ENCODE data around the gene E2F1. TPM values are rescaled to one million over a fixed set of nuclear protein-coding genes. Genes with fewer than 3 reads are reported as not detected.
"Not testable (repeated sequence)": the region's sequence is repeated elsewhere in the genome, so short reads cannot be mapped to it uniquely, and the experiment has no call there.

The E2F1 gene
- total RNA-seq, 1 donor from 2014 or later: 77.5 TPM

DNA sequence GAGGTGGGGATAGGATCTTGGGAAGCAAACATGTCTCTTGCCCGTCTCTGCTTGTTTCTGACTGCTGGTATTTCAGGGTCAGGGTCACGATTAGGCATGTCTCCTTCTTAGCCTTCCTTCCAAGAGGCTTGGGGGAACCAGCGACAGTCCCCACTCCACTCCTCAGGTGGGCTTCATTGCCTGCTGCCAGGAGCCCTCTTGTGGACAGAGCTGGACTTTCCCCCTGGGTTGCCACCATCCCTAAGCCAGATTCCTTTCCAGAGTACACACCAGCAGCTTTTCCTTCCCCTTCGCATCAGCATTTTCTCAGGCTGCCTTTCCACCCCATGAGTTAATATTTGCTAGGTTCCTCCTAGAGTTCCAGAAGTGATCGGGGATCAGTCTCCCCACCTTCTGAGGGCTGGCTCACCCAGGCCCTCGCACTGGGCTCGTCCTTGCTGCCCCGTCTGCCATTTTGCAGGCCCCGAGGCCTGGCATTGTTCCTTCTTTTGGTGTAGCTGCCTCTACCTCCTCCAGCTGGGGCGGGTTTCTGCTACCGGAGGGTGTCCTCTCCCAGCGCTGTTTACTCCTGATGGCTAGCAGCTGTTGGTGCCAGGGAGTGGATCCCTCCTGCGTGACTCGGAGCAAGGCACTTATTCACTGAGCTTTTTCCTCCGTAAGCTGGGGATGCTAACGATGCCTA lies 32.8 kb downstream of the E2F1 start:
- no peaks in the 10 kb centered on the region for H3K9me3 Mint-ChIP-seq
- no peak overlapping the region for H3K27ac Mint-ChIP-seq
- H3K27me3 Mint-ChIP-seq (ENCODE audit: insufficient read depth): no peaks in the 10 kb centered on the region
- no peak for DNase-seq (ENCODE audit: low spot score)
- H3K36me3 Mint-ChIP-seq (ENCODE audit: low read depth): no peaks in the 10 kb centered on the region
- H3K4me3 Mint-ChIP-seq: no peak overlapping the region
- intact Hi-C loops (cut with micrococcal nuclease): no loop called here
- peaks cover 15% of the 10 kb centered on the region for H3K4me1 Mint-ChIP-seq (ENCODE audit: low read depth)

DNA sequence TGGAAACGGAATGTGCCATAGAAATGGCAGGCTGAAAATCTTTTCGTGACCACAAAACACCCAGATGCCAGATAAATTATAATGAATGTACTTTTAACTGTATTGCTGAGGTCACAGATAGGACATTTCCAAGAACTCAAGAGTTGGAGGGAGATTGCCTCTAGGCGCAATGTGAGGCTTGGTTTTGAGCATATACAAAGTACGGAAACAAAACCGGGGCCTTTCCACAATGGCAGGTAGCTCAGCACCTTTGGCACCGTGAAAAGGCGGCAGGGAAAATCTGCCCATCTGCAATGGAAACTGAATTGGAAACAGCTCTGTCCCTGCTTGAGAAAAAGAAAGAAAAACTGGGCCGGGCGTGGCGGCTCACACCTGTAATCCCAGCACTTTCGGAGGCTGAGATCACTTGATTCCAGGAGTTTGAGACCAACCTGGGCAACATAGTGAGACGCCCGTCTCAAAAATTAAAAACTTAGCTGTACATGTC lies 34.6 kb downstream of the E2F1 start:
- no peaks in the 10 kb centered on the region for H3K9me3 Mint-ChIP-seq
- intact Hi-C loops (cut with micrococcal nuclease): loop anchor here (1.0 kb wide), 1 partner anchor 12 kb away; no protein-coding TSS in a partner anchor
- no peaks in the 10 kb centered on the region for H3K36me3 Mint-ChIP-seq (ENCODE audit: low read depth)
- DNase-seq (ENCODE audit: low spot score): no peak
- no peak overlapping the region for H3K27ac Mint-ChIP-seq
- peaks cover 22% of the 10 kb centered on the region for H3K4me1 Mint-ChIP-seq (ENCODE audit: low read depth)
- H3K27me3 Mint-ChIP-seq (ENCODE audit: insufficient read depth): no peaks in the 10 kb centered on the region
- H3K4me3 Mint-ChIP-seq: no peak overlapping the region

DNA sequence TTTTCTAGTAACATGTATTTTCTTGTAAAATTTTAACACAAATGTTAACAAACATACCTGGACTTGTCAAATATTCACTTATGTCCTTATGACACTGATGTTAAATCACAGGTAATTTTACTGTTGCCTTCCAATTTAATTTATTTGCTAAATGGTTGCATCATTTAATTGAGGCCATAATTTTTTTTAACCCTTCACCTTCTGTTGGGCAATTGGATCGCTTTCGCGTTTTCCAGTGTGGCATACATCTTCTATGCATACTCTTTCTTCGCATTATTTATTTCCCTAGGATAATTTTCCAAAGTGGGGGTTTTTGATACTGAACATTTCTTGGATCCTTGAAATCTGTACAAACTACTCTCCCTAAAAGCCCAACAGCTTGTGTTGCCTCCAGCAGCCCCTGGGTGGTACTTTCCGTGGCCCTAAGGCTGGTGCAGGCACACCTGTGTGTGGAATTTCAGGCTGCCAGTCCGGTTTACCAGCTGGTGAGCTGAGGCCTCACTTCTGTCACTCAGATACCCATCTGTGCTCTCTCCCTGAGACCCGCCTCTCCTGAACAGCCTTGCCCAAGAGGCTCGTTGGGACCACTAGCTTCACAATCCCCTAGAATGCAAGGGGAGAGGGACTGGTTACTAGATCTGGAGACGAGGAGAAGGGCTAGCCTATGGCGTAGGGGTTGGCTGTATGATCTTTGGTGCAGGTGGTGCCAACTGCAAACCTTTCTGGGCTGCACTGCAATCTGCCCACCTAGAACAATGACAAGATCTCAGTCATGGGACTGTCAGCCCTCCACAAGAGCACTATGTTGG lies 35.2 kb downstream of the E2F1 start:
- no peak overlapping the region for H3K4me3 Mint-ChIP-seq
- no peak for DNase-seq (ENCODE audit: low spot score)
- H3K36me3 Mint-ChIP-seq (ENCODE audit: low read depth): no peaks in the 10 kb centered on the region
- H3K27ac Mint-ChIP-seq: no peak overlapping the region
- H3K27me3 Mint-ChIP-seq (ENCODE audit: insufficient read depth): no peaks in the 10 kb centered on the region
- H3K4me1 Mint-ChIP-seq (ENCODE audit: low read depth): peaks cover 22% of the 10 kb centered on the region
- no peaks in the 10 kb centered on the region for H3K9me3 Mint-ChIP-seq
- intact Hi-C loops (cut with micrococcal nuclease): no loop called here

DNA sequence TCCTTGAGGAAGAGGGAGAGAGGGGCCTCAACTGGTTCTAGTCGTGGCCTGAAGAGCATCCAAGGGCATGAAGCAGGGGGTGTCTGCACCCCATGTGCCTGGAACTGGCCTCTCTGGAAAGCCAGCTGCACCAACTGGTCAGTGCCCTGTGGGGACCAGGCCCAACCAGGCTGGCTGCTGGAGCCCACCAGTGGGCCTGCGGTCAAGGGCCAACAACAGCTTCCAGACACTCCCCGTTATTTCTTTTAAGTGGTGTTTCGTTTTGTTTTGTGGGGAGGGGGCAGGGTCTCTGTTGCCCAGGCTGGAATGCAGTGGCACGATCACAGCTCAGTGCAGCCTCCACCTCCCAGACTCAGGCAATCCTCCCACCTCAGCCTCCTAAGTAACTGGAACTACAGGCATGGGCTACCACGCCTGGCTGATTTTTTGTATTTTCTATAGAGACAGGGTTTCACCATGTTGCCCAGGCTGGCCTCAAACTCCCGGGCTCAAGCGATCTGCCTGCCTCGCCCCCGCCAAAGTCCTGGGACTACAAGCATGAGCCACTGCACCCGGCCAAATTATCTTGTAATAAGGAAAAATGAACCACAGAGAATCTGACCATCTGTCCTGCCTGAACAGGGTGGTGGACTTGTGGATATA lies 36.0 kb downstream of the E2F1 start:
- Mint-ChIP-seq H3K27me3 (ENCODE audit: insufficient read depth) (no peaks in the 10 kb centered on the region), H3K9me3 (no peaks in the 10 kb centered on the region), H3K27ac (no peak overlapping the region), H3K4me3 (no peak overlapping the region), H3K36me3 (ENCODE audit: low read depth) (peaks cover 4% of the 10 kb centered on the region), H3K4me1 (ENCODE audit: low read depth) (peaks cover 22% of the 10 kb centered on the region)
- DNase-seq (ENCODE audit: low spot score): no peak
- intact Hi-C loops (cut with micrococcal nuclease): no loop called here

DNA sequence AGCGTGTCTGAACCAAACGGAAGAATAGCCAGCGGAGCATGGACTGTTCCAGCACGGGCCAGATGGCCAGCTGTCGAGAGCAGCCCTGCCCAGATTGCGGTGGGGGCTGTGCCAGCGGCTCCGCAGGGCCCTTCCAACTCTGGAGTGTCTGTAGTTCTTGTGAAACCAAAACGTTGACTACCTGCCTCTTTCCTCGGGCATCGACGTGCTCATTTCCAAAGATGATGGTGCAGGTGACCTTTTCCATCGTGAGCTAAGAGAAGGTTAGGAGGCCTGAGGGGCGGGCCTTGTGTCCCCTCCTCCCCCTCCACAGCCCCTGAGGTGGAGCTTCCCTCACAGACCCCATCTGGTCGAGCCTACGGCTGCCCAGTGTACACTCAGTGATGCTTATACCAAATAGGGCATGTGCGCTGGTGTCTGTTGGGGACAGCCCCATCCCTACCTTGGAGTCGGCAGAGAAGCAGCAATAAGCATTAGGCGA lies 36.9 kb downstream of the E2F1 start:
- peaks cover 6% of the 10 kb centered on the region for H3K36me3 Mint-ChIP-seq (ENCODE audit: low read depth)
- no peak overlapping the region for H3K4me3 Mint-ChIP-seq
- H3K4me1 Mint-ChIP-seq (ENCODE audit: low read depth): peaks cover 22% of the 10 kb centered on the region
- intact Hi-C loops (cut with micrococcal nuclease): no loop called here
- H3K27me3 Mint-ChIP-seq (ENCODE audit: insufficient read depth): no peaks in the 10 kb centered on the region
- no peak overlapping the region for H3K27ac Mint-ChIP-seq
- H3K9me3 Mint-ChIP-seq: no peaks in the 10 kb centered on the region
- DNase-seq (ENCODE audit: low spot score): no peak

DNA sequence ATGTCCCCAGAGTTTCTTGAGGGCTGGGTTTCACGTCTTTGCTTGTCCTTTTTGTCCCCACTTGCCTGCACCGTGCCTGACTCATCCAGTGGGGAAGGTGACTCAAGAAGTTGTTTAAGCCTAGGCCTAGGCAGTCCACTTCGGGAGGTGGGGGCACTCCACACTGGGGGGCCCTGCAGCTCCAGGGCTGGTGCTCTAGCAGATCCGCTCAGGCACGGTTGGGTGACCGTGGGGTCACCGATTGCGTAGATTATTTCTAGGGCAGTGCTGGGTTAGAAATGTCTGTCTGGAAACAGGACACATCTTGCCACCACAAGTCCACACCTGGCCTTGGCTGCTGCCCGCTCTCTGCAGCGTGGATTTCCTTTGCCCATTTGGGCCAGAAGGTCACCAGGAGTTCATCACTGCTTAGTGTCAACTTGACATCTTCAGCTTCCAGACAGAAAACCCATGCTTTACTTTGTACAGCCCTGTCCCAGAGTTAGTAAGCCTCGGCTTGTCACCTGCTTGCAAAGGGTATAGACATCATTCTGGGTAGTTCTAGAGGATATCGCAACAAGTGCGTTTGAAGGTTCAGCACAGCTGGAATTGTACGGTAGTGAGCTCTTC lies 37.7 kb downstream of the E2F1 start:
- H3K4me1 Mint-ChIP-seq (ENCODE audit: low read depth): peaks cover 22% of the 10 kb centered on the region

DNA sequence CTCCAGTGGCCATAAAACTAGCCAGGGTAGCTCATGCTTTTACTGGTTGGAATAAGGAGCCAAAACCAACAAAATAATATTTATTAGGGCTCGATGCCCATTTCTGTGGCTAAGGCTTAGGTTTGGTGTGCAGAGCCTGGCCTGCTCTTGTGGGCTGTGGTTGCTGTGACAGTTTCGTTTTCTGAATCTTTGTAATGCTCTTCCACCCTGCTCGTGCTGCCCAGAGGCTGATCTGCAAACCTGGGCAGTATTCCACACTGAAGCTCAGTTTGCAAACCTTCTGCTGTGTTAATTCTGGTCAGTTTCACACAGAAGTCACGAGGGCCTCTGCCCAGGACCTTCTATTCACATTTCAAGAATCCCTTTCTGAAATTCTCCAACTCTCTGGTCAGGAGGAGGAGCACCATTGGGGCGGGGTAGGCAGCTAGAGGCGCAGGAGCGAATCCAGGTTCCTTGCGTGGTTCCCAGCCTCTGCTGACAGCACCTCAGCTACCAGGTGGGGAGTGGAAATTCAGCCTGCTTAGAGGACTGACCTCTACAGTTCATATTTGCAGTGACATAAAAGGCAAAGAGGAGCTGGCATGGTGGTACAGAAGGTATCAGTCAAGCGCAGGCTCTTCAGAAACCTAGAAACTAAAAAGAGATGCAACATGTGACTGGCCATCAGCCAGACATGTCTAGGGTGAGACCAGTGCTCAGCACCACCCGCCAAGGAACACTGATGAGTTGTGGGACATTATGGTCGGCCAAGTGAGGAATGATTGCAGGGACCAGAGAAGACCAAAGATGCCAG lies 38.4 kb downstream of the E2F1 start:
- DNase-seq (ENCODE audit: low spot score): no peak
- intact Hi-C loops (cut with micrococcal nuclease): no loop called here

More for the DNA sequence above, 37.7 kb downstream of the E2F1 start:
- no peaks in the 10 kb centered on the region for H3K9me3 Mint-ChIP-seq
- H3K27me3 Mint-ChIP-seq (ENCODE audit: insufficient read depth): no peaks in the 10 kb centered on the region
- peaks cover 6% of the 10 kb centered on the region for H3K36me3 Mint-ChIP-seq (ENCODE audit: low read depth)
- H3K4me3 Mint-ChIP-seq: no peak overlapping the region
- DNase-seq (ENCODE audit: low spot score): no peak
- intact Hi-C loops (cut with micrococcal nuclease): no loop called here
- H3K27ac Mint-ChIP-seq: no peak overlapping the region

DNA sequence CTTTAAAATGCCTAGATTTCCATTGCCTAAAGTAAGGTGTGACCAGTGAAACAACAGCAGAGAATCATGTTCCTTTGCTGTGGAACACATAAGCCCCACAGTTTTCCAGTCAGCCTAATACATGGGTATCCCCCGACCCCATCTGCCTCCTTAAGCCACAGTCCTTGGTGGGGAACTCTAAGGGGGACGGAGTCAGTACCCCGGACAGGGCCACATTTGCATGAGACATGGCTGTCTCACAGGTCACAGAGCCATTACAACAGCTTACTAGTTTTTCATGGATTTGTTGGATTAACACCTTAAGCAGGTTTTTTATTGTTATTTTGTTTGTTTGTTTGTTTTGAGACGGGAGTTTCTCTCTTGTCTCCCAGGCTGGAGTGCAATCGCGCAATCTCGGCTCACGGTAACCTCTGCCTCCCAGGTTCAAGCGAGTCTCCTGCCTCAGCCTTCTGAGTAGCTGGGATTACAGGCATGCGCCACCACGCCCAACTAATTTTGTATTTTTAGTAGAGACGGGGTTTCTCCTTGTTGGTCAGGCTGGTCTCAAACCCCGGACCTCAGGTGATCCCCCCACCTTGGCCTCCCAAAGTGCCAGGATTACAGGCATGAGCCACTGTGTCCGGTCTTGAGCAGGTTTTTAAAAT lies 39.1 kb downstream of the E2F1 start:
- H3K27me3 Mint-ChIP-seq (ENCODE audit: insufficient read depth); H3K27ac Mint-ChIP-seq; DNase-seq (ENCODE audit: low spot score); H3K36me3 Mint-ChIP-seq (ENCODE audit: low read depth); intact Hi-C loops (cut with micrococcal nuclease); H3K9me3 Mint-ChIP-seq; H3K4me3 Mint-ChIP-seq: not testable (repeated sequence)
- H3K4me1 Mint-ChIP-seq (ENCODE audit: low read depth): peaks cover 22% of the 10 kb centered on the region

More for the DNA sequence above, 38.4 kb downstream of the E2F1 start:
- no peak overlapping the region for H3K4me3 Mint-ChIP-seq
- no peaks in the 10 kb centered on the region for H3K9me3 Mint-ChIP-seq
- H3K27ac Mint-ChIP-seq: no peak overlapping the region
- H3K36me3 Mint-ChIP-seq (ENCODE audit: low read depth): peaks cover 6% of the 10 kb centered on the region
- no peaks in the 10 kb centered on the region for H3K27me3 Mint-ChIP-seq (ENCODE audit: insufficient read depth)
- peaks cover 22% of the 10 kb centered on the region for H3K4me1 Mint-ChIP-seq (ENCODE audit: low read depth)

DNA sequence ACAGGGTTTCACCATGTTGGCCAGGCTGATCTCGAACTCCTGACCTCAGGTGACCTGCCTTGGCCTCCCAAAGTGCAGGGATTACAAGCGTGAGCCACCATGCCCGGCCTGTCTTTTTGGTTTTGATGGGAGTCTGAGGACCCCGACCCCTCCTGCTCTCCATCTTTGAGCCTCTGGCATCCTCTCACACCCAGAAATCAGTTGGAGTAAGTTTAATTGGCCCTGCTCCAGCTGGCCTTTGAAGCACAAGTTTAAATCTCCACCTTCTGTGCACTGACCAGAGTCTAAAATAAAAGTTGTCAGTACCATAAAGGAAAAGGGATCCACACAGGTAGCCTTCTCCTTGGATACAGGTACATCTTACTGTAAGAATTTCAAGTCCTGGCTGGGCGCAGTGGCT lies 40.0 kb downstream of the E2F1 start:
- Mint-ChIP-seq H3K27ac (no peak overlapping the region), H3K27me3 (ENCODE audit: insufficient read depth) (no peaks in the 10 kb centered on the region), H3K4me3 (no peak overlapping the region), H3K36me3 (ENCODE audit: low read depth) (peaks cover 8% of the 10 kb centered on the region), H3K4me1 (ENCODE audit: low read depth) (peaks cover 13% of the 10 kb centered on the region), H3K9me3 (no peaks in the 10 kb centered on the region)
- intact Hi-C loops (cut with micrococcal nuclease): no loop called here
- no peak for DNase-seq (ENCODE audit: low spot score)

DNA sequence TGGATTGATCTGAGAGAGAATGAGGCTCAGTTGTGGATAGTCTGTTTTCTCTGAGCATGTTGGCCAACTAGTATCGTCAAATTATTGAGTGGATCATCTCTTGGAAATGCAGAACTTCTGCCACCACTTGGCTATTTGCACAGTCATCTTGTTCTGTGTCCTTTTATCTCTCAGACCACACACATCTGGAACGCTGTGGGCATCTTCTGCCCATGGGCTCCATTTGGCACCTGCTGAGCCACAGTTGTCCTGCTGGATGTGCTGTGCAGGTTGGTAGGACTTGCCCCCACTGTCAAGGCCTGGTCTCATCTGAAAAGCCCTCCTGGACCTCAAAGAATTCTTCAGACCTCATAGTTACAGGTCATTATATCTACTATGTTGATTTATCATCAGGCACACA lies 40.8 kb downstream of the E2F1 start:
- no peaks in the 10 kb centered on the region for H3K9me3 Mint-ChIP-seq
- intact Hi-C loops (cut with micrococcal nuclease): no loop called here
- H3K4me3 Mint-ChIP-seq: no peak overlapping the region
- peaks cover 13% of the 10 kb centered on the region for H3K4me1 Mint-ChIP-seq (ENCODE audit: low read depth)
- peaks cover 13% of the 10 kb centered on the region for H3K36me3 Mint-ChIP-seq (ENCODE audit: low read depth)
- no peak overlapping the region for H3K27ac Mint-ChIP-seq
- no peak for DNase-seq (ENCODE audit: low spot score)
- no peaks in the 10 kb centered on the region for H3K27me3 Mint-ChIP-seq (ENCODE audit: insufficient read depth)

DNA sequence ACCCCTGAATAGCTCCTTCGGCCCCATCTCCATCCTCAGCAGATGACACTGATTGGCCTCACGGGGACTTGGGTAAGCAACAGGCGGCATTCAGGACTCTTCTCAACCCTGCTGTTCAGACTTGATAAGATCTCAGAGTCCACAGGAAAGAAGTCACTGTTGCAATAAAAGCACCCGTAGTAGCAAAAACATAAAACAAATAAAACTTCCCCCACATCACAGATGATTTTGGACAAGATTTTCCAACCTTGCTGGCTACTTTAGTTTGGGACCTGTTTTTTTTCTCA lies 41.2 kb downstream of the E2F1 start:
- H3K9me3 Mint-ChIP-seq: no peaks in the 10 kb centered on the region
- intact Hi-C loops (cut with micrococcal nuclease): no loop called here
- H3K27me3 Mint-ChIP-seq (ENCODE audit: insufficient read depth): no peaks in the 10 kb centered on the region
- H3K36me3 Mint-ChIP-seq (ENCODE audit: low read depth): peaks cover 13% of the 10 kb centered on the region
- no peak for DNase-seq (ENCODE audit: low spot score)
- no peak overlapping the region for H3K27ac Mint-ChIP-seq
- peaks cover 13% of the 10 kb centered on the region for H3K4me1 Mint-ChIP-seq (ENCODE audit: low read depth)
- no peak overlapping the region for H3K4me3 Mint-ChIP-seq

Measured in activated T-helper 1 cell treated with anti-CD3 and anti-CD28 coated beads, Interleukin-12 subunit alpha, Interleukin-12 subunit beta, Interleukin-2, Interleukin-4 antibody, amounts not matched to agents 30 ng/mL and 10 ng/mL and 1 ng/mL, durations not matched to agents 14 hours and 24 hours and 36 hours (primary cell).